Stimulated activated CD8-positive, alpha-beta memory T cell treated with anti-CD3 and anti-CD28 coated beads, Interleukin-7, amount 100 ng/mL, for 48 hours (primary cell): ENCODE results near the gene BCR.

Experiments used
- DNase-seq, 2 donors: peaks; one replicate each; pipeline ENCODE4 v3.0.0-alpha.2; 2020; ENCODE audit warnings: low read depth in 1 of 2; ENCODE audit errors: extremely low read depth in 1 of 2

The BCR gene

GRCh38 chr22:23272834-23273233 lies 92.5 kb downstream of the BCR start:
- DNase-seq = no peak

- no peak for DNase-seq
These were observed 93.3 kb downstream of the BCR start for GRCh38 chr22:23273445-23274145.

- DNase-seq = no peak
These were observed 93.8 kb downstream of the BCR start for GRCh38 chr22:23274146-23274526.

- DNase-seq = no peak
These were observed 94.8 kb downstream of the BCR start for GRCh38 chr22:23274891-23275694.

- no peak for DNase-seq
These were observed 95.4 kb downstream of the BCR start for GRCh38 chr22:23275751-23276150.

GRCh38 chr22:23276656-23277582 lies 96.6 kb downstream of the BCR start:
- no peak for DNase-seq

- no peak for DNase-seq
These were observed 97.4 kb downstream of the BCR start for GRCh38 chr22:23277583-23278295.

GRCh38 chr22:23278883-23279675 lies 98.8 kb downstream of the BCR start:
- DNase-seq = no peak

- no peak for DNase-seq
These were observed 99.5 kb downstream of the BCR start for GRCh38 chr22:23279781-23280180.

- DNase-seq = no peak
These were observed 100.2 kb downstream of the BCR start for GRCh38 chr22:23280356-23281052.

- DNase-seq = no peak
These were observed 100.7 kb downstream of the BCR start for GRCh38 chr22:23281053-23281405.

GRCh38 chr22:23281406-23282088 lies 101.2 kb downstream of the BCR start:
- peak; percentile 50 to 74 for DNase-seq

GRCh38 chr22:23282089-23282501 lies 101.8 kb downstream of the BCR start:
- DNase-seq = no peak

GRCh38 chr22:23282516-23282915 lies 102.2 kb downstream of the BCR start:
- no peak for DNase-seq

- no peak for DNase-seq
These were observed 102.7 kb downstream of the BCR start for GRCh38 chr22:23282986-23283385.

GRCh38 chr22:23283591-23284503 lies 103.5 kb downstream of the BCR start:
- no peak for DNase-seq

GRCh38 chr22:23284504-23285033 lies 104.3 kb downstream of the BCR start:
- DNase-seq = no peak
